ENCODE measurements around the gene FAM171A2. TPM values are rescaled to one million over a fixed set of nuclear protein-coding genes. Genes with fewer than 3 reads are reported as not detected.

Gene FAM171A2
- total and polyA plus RNA-seq, 10 of the 15 experiments (the other 5 are each of a cell fraction or from before 2014, with no cell fraction given): 0.08 to 1.7 (median 0.27) TPM; not detected in 2

- BruUV-seq (replicated peaks): no TSS peak
- no peak overlapping the region for H3K27ac ChIP-seq (ENCODE audit: control insufficient read depth, insufficient read depth)
- H3K4me2 ChIP-seq (ENCODE audit: control insufficient read depth, insufficient read depth): no peak overlapping the region
- RAD21 ChIA-PET (ENCODE audit: unreplicated experiment): no interaction called here
- peaks cover 4 to 14% of the 10 kb centered on the region in 2 experiments; a peak in 3 of 4 replicates for H3K27me3 ChIP-seq (replicated peaks in 1 of 2; ENCODE audit: control insufficient read depth in 2 of 2, insufficient read depth in 2 of 2, low read length in 1 of 2)
- 0 out of 2 replicates have a peak, but pooled peaks cover 2% of the 10 kb centered on the region for H4K20me1 ChIP-seq (ENCODE audit: control insufficient read depth, insufficient read depth)
- 98% methylated on average over 6 of the region's 6 CpGs for WGBS (ENCODE audit: insufficient coverage, insufficient replicate concordance, low lambda C conversion rate, missing lambda C conversion rate)
- H3K9me3 ChIP-seq (replicated peaks; ENCODE audit: control insufficient read depth, insufficient read depth, low read length): no peaks in the 10 kb centered on the region
- H3K36me3 ChIP-seq (ENCODE audit: control insufficient read depth in 2 of 2, insufficient read depth in 2 of 2, low read length in 1 of 2): peaks cover 7 to 19% of the 10 kb centered on the region in 2 experiments; a peak in 3 of 4 replicates
- no peak overlapping the region for H3K4me3 ChIP-seq
- no peak for ATAC-seq
- H3K79me2 ChIP-seq (ENCODE audit: control insufficient read depth, insufficient read depth, low read length): no peaks in the 10 kb centered on the region
- H3K4me1 ChIP-seq (ENCODE audit: control insufficient read depth, insufficient read depth, low read length): peaks cover 14% of the 10 kb centered on the region
- CTCF ChIA-PET: interaction anchor here (1.9 kb wide), 1 partner anchor 108 kb away, joined by 7 read pairs; no protein-coding TSS in a partner anchor
- no peak overlapping the region for H2AFZ ChIP-seq (ENCODE audit: control insufficient read depth, low read depth, low read length)
- POLR2A ChIA-PET: no interaction called here
- TF ChIP-seq ZNF207 (IDR thresholded peaks at IDR 0.05; ENCODE audit: borderline replicate concordance): no peak
- 0 out of 2 replicates have a peak, but pooled peaks have one; percentile 25 for TF ChIP-seq PML (IDR thresholded peaks at IDR 0.05; ENCODE audit: low read length)
- no peak for FAIRE-seq
- intact Hi-C loops (cut with micrococcal nuclease; ENCODE audit: unreplicated experiment) (no loop called here), in situ Hi-C loops (cut with MboI) (no loop called here)
- no peak for DNase-seq (ENCODE audit: low read depth, low spot score)
- H3K9ac ChIP-seq (ENCODE audit: control insufficient read depth, insufficient read depth, low read length): no peak overlapping the region
- SMC1A ChIA-PET (ENCODE audit: uncharacterized antibody, unreplicated experiment): interaction anchor here (1.7 to 2.0 kb wide), 2 partner anchors 9 to 108 kb away, joined by 5 read pairs; no protein-coding TSS in a partner anchor
These were observed 46.1 kb downstream of the FAM171A2 start for GRCh38 chr17:44317545-44317944.

GRCh38 chr17:44315760-44316731, 47.6 kb downstream of the FAM171A2 start:
- 0 out of 2 replicates have a peak, but pooled peaks cover 2% of the 10 kb centered on the region for H4K20me1 ChIP-seq (ENCODE audit: control insufficient read depth, insufficient read depth)
- WGBS (ENCODE audit: insufficient coverage, insufficient replicate concordance, low lambda C conversion rate, missing lambda C conversion rate): 21% methylated on average over 38 of the region's 38 CpGs
- ATAC-seq (peak; percentile 15), DNase-seq (ENCODE audit: low read depth, low spot score) (no peak), FAIRE-seq (peak; percentile 54)
- SMC1A ChIA-PET (ENCODE audit: uncharacterized antibody, unreplicated experiment): interaction anchor here (2.0 kb wide), 1 partner anchor 11 kb away, joined by 5 read pairs; no protein-coding TSS in a partner anchor
- peak overlapping the region; percentile 63 for H3K4me2 ChIP-seq (ENCODE audit: control insufficient read depth, insufficient read depth)
- RAD21 ChIA-PET (ENCODE audit: unreplicated experiment): interaction anchor here (0.7 kb wide), 1 partner anchor 108 kb away, joined by 3 read pairs; no protein-coding TSS in a partner anchor
- POLR2A ChIA-PET: interaction anchor here (0.7 to 1.0 kb wide), 2 partner anchors 11 to 118 kb away, joined by 3 read pairs; no protein-coding TSS in a partner anchor
- H3K9me3 ChIP-seq (replicated peaks; ENCODE audit: control insufficient read depth, insufficient read depth, low read length): no peaks in the 10 kb centered on the region
- intact Hi-C loops (cut with micrococcal nuclease; ENCODE audit: unreplicated experiment): no loop called here
- no peak overlapping the region for H3K9ac ChIP-seq (ENCODE audit: control insufficient read depth, insufficient read depth, low read length)
- no peak overlapping the region for H2AFZ ChIP-seq (ENCODE audit: control insufficient read depth, low read depth, low read length)
- peaks cover 4 to 14% of the 10 kb centered on the region in 2 experiments; a peak in 3 of 4 replicates for H3K27me3 ChIP-seq (replicated peaks in 1 of 2; ENCODE audit: control insufficient read depth in 2 of 2, insufficient read depth in 2 of 2, low read length in 1 of 2)
- H3K4me1 ChIP-seq (ENCODE audit: control insufficient read depth, insufficient read depth, low read length): peaks cover 14% of the 10 kb centered on the region
- no peaks in the 10 kb centered on the region for H3K79me2 ChIP-seq (ENCODE audit: control insufficient read depth, insufficient read depth, low read length)
- peak; percentile 43; the same call in 1 of the 2 replicates for TF ChIP-seq POLR2A (IDR thresholded peaks at IDR 0.05; ENCODE audit: low read depth, low read length)
- TF ChIP-seq, protein P1, sequence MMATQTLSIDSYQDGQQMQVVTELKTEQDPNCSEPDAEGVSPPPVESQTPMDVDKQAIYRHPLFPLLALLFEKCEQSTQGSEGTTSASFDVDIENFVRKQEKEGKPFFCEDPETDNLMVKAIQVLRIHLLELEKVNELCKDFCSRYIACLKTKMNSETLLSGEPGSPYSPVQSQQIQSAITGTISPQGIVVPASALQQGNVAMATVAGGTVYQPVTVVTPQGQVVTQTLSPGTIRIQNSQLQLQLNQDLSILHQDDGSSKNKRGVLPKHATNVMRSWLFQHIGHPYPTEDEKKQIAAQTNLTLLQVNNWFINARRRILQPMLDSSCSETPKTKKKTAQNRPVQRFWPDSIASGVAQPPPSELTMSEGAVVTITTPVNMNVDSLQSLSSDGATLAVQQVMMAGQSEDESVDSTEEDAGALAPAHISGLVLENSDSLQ (IDR thresholded peaks at IDR 0.05): peak; percentile 70
- TF ChIP-seq, protein P2, sequence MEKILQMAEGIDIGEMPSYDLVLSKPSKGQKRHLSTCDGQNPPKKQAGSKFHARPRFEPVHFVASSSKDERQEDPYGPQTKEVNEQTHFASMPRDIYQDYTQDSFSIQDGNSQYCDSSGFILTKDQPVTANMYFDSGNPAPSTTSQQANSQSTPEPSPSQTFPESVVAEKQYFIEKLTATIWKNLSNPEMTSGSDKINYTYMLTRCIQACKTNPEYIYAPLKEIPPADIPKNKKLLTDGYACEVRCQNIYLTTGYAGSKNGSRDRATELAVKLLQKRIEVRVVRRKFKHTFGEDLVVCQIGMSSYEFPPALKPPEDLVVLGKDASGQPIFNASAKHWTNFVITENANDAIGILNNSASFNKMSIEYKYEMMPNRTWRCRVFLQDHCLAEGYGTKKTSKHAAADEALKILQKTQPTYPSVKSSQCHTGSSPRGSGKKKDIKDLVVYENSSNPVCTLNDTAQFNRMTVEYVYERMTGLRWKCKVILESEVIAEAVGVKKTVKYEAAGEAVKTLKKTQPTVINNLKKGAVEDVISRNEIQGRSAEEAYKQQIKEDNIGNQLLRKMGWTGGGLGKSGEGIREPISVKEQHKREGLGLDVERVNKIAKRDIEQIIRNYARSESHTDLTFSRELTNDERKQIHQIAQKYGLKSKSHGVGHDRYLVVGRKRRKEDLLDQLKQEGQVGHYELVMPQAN (conservative IDR thresholded peaks at IDR 0.05): no peak
- H3K36me3 ChIP-seq (ENCODE audit: control insufficient read depth in 2 of 2, insufficient read depth in 2 of 2, low read length in 1 of 2): peaks cover 0 to 13% of the 10 kb centered on the region in 2 experiments; a peak in 3 of 4 replicates
- CTCF ChIA-PET: interaction anchor here (1.9 kb wide), 1 partner anchor 106 kb away, joined by 7 read pairs; no protein-coding TSS in a partner anchor
- no TSS peak for BruUV-seq (replicated peaks)
- no peak overlapping the region for H3K27ac ChIP-seq (ENCODE audit: control insufficient read depth, insufficient read depth)
- in situ Hi-C loops (cut with MboI): no loop called here
- H3K4me3 ChIP-seq: peak overlapping the region; percentile 22; the same call in 1 of the 2 replicates
